NCI-H748 (cell line): Measurements from ENCODE around the gene CD27.

Experiments used
- DNase-seq: peaks from one replicate; lab custom pipeline; 2025; ENCODE audit not compliant: unreplicated experiment; lab: John Stamatoyannopoulos, UW

CD27 gene

GRCh38 chr12:6434205-6435140 lies 10.3 kb upstream of the CD27 start:
- no peak for DNase-seq

- DNase-seq = no peak
Observed at GRCh38 chr12:6435961-6436715, 8.6 kb upstream of the CD27 start.

- no peak for DNase-seq
Observed at GRCh38 chr12:6437586-6437985, 7.2 kb upstream of the CD27 start.

- no peak for DNase-seq
Observed at GRCh38 chr12:6438345-6438744, 6.4 kb upstream of the CD27 start.

GRCh38 chr12:6440391-6440790 lies 4.4 kb upstream of the CD27 start:
- no peak for DNase-seq

GRCh38 chr12:6442836-6443235 lies 1.9 kb upstream of the CD27 start:
- no peak for DNase-seq

GRCh38 chr12:6443361-6443983 lies 1.3 kb upstream of the CD27 start:
- DNase-seq = no peak

- DNase-seq = no peak
Observed at GRCh38 chr12:6444031-6444430, 724 bp upstream of the CD27 start.

- DNase-seq = no peak
Observed at GRCh38 chr12:6450091-6450868, 5.5 kb downstream of the CD27 start.

- DNase-seq = no peak
Observed at GRCh38 chr12:6450869-6451347, 6.2 kb downstream of the CD27 start.

GRCh38 chr12:6451348-6452244 lies 6.8 kb downstream of the CD27 start, which contains the start of gene TAPBPL:
TAPBPL (plus strand) TSS chr12:6452042; CDS start chr12:6452249, 207 bp downstream.
- peak; percentile 85 for DNase-seq

GRCh38 chr12:6452245-6452943 lies 7.6 kb downstream of the CD27 start:
- no peak for DNase-seq

- no peak for DNase-seq
Observed at GRCh38 chr12:6452944-6453630, 8.3 kb downstream of the CD27 start.

- DNase-seq = no peak
Observed at GRCh38 chr12:6457220-6457945, 12.6 kb downstream of the CD27 start.

GRCh38 chr12:6458281-6459003 lies 13.7 kb downstream of the CD27 start:
- no peak for DNase-seq

- DNase-seq = no peak
Observed at GRCh38 chr12:6459004-6459337, 14.2 kb downstream of the CD27 start.

- DNase-seq = no peak
Observed at GRCh38 chr12:6460751-6461371, 16.1 kb downstream of the CD27 start.
